Transverse colon (tissue), 4 donors: ENCODE measurements around the gene MCCD1. TPM values are rescaled to one million over a fixed set of nuclear protein-coding genes. Genes with fewer than 3 reads are reported as not detected.

Source experiments
- DNase-seq: peaks from one replicate; pipeline ENCODE4 v3.0.0-alpha.2; 2019
- H3K27ac ChIP-seq, 4 donors: fragments of 200-600 bp; sonication (generic); 2 replicates each; pipeline ENCODE4 v1.5.1; 2016 to 2018; ENCODE audit warnings: inconsistent platforms in 4 of 4
- H3K27me3 ChIP-seq: fragments of 200-600 bp; sonication (generic); 2 replicates; pipeline ENCODE4 v1.5.1; 2017; ENCODE audit warnings: inconsistent platforms
- H3K36me3 ChIP-seq, 4 donors: fragments of 200-600 bp; sonication (generic); 2 replicates each; pipeline ENCODE4 v1.5.1; 2017 to 2019; ENCODE audit warnings: inconsistent platforms in 4 of 4
- H3K4me1 ChIP-seq, 4 donors: fragments of 200-600 bp; sonication (generic); 2 replicates each; pipeline ENCODE4 v1.5.1; 2017 to 2020; ENCODE audit warnings: inconsistent platforms in 4 of 4
- H3K4me3 ChIP-seq, 4 donors: fragments of 200-600 bp; sonication (generic); 1 replicate in 1 of 4; 2 replicates in 3 of 4; pipeline versions ENCODE4 v1.5.1 to v1.6.1; 2017 to 2019; ENCODE audit warnings: inconsistent platforms in 4 of 4
- H3K9me3 ChIP-seq, 2 donors: fragments of 200-600 bp; sonication (generic); 2 replicates each; pipeline ENCODE4 v1.5.1; 2017 to 2019; ENCODE audit warnings: inconsistent platforms in 2 of 2
- CTCF ChIP-seq, 5 experiments: fragments of 200-600 bp in 3 of 5; fragments of 450-650 bp in 2 of 5; sonication (generic) in 3 of 5; IDR thresholded peaks; 1 replicate in 2 of 5; 2 replicates in 3 of 5; pipeline ENCODE4 v1.5.1; 2016 to 2017; ENCODE audit warnings: antibody characterized with exemption in 5 of 5, inconsistent platforms in 3 of 5, mild to moderate bottlenecking in 2 of 5, moderate library complexity in 1 of 5
- EP300 ChIP-seq: sonication (generic); formaldehyde crosslinking; IDR thresholded peaks from one replicate; pipeline ENCODE4 v1.6.1; 2017; ENCODE audit warnings: antibody characterized with exemption, low read depth
- POLR2A ChIP-seq: fragments of 450-650 bp; IDR thresholded peaks from one replicate; pipeline ENCODE4 v1.6.1; 2016; ENCODE audit warnings: antibody characterized with exemption, mild to moderate bottlenecking, moderate library complexity
- POLR2AphosphoS5 ChIP-seq, 3 donors: sonication (generic); formaldehyde crosslinking; IDR thresholded peaks; one replicate each; pipeline ENCODE4 v1.6.1; 2016; ENCODE audit warnings: antibody characterized with exemption in 3 of 3
- WGBS, 2 donors: methylation state at CpG; one replicate each; pipeline ENCODE4 v1.1.5; 2018; ENCODE audit warnings: low coverage in 1 of 2; 5-methylcytosine and 5-hydroxymethylcytosine counted together
- in situ Hi-C, 4 donors: fragments of 200-750 bp; cut with MboI; loops; one replicate each; pipeline versions ENCODE4 v1.15.0 to v1.15.1; 2017; ENCODE audit warnings: low sequenced_read_pairs in 3 of 4, low pct_ligation_motif_present in 1 of 4, low pct_unique_long_range_greater_than_20kb in 1 of 4
- intact Hi-C: fragments of 100-400 bp; cut with DNase I; formaldehyde crosslinking; loops from one replicate; pipeline ENCODE4 v1.15.1; 2023; ENCODE audit warnings: low total_unique reads
- small RNA-seq, 4 donors: library from RNA; depleted of rRNA; stranded (forward); fragments of <200 nt; gene quantifications; one replicate each; pipeline ENCODE3, GENCODE V24; 2016
- total RNA-seq, 4 donors: library from RNA; depleted of rRNA; stranded (reverse); fragments of >200 nt; gene quantifications; one replicate each; pipeline ENCODE4 v1.1.0, GENCODE V29; 2016

MCCD1 gene
- total RNA-seq, 4 donors from 2014 or later: not detected

GRCh38 chr6:31578184-31579118, 49.7 kb downstream of the MCCD1 start:
- Histone ChIP-seq H3K9me3 (no peaks in the 10 kb centered on the region), H3K27me3 (peaks cover 7% of the 10 kb centered on the region), H3K36me3 (no peaks in the 10 kb centered on the region), H3K27ac (no peak overlapping the region), H3K4me3 (no peak overlapping the region), H3K4me1 (peaks cover 6 to 30% (median 7%) of the 10 kb centered on the region in 4 donors)
- no peak for DNase-seq
- TF ChIP-seq POLR2AphosphoS5 (IDR thresholded peaks at IDR 0.05) (no peak), CTCF (IDR thresholded peaks at IDR 0.05) (no peak), EP300 (no peak), POLR2A (no peak)
- in situ Hi-C loops: no loop called here
- 60 to 77% methylated on average over 3 to 12 of the region's 12 CpGs for WGBS, 2 donors
- intact Hi-C loops: no loop called here

GRCh38 chr6:31579119-31579505, 50.4 kb downstream of the MCCD1 start:
- Histone ChIP-seq H3K4me1 (peaks cover 6 to 30% (median 7%) of the 10 kb centered on the region in 4 donors), H3K36me3 (no peaks in the 10 kb centered on the region), H3K9me3 (no peaks in the 10 kb centered on the region), H3K27me3 (peaks cover 7% of the 10 kb centered on the region), H3K27ac (no peak overlapping the region), H3K4me3 (no peak overlapping the region)
- intact Hi-C loops: no loop called here
- no peak for DNase-seq
- in situ Hi-C loops: no loop called here
- 81% methylated on average over 3 of the region's 3 CpGs; no CpG with 5 or more reads in 1 of the 2 donors for WGBS, 2 donors
- TF ChIP-seq POLR2A (no peak), POLR2AphosphoS5 (IDR thresholded peaks at IDR 0.05) (no peak), CTCF (IDR thresholded peaks at IDR 0.05) (no peak), EP300 (no peak)

Small RNA genes within 50 kb of the gene (small RNA-seq; reads per million reads assigned to genes)
- gene AL663061.1 (0 reads per million in 4 donors), gene RF00019 (0 reads per million in 4 donors), gene SNORD117 (96.4 to 472 (median 126) reads per million in 4 donors), gene SNORD84 (0 reads per million in 4 donors)

Other genes with a start within 250 kb of the MCCD1 start
- 1,000 to 10,000 TPM in 3 of 4 donors, 100 to 1,000 TPM in 1; 915 to 3,432 (median 2,814) TPM for gene HLA-B, start 171.8 kb upstream of the MCCD1 start, total RNA-seq
- gene MICA, start 125.4 kb upstream of the MCCD1 start, total RNA-seq: 10 to 100 TPM in 3 of 4 donors, 1 to 10 TPM in 1; 7.8 to 45.3 (median 19.9) TPM
- 1 to 10 TPM; 1.4 to 9.7 (median 4.0) TPM for gene MICB, start 30.8 kb upstream of the MCCD1 start, total RNA-seq
- gene DDX39B, start 13.0 kb downstream of the MCCD1 start, total RNA-seq: 100 to 1,000 TPM; 147 to 519 (median 271) TPM
- under 1 TPM in 2 of 4 donors, not detected in 2; 0.82 to 0.95 TPM for gene ATP6V1G2, start 17.6 kb downstream of the MCCD1 start, total RNA-seq
- 10 to 100 TPM; 13.7 to 29.5 (median 22.9) TPM for gene NFKBIL1, start 18.6 kb downstream of the MCCD1 start, total RNA-seq
- gene LTA, start 43.3 kb downstream of the MCCD1 start, total RNA-seq: not detected
- 1 to 10 TPM in 1 of 4 donors, under 1 TPM in 1, not detected in 2; 0.41 to 1.1 TPM for gene TNF, start 46.6 kb downstream of the MCCD1 start, total RNA-seq
- 10 to 100 TPM in 1 of 4 donors, 1 to 10 TPM in 1, not detected in 2; 7.6 to 34.8 TPM for gene LTB, start 53.5 kb downstream of the MCCD1 start, total RNA-seq
- 1 to 10 TPM in 3 of 4 donors, not detected in 1; 1.1 to 7.6 (median 1.9) TPM for gene LST1, start 57.3 kb downstream of the MCCD1 start, total RNA-seq
- gene NCR3, start 64.0 kb downstream of the MCCD1 start, total RNA-seq: not detected
- 10 to 100 TPM in 2 of 4 donors, 1 to 10 TPM in 1, not detected in 1; 9.4 to 19.5 (median 17.3) TPM for gene AIF1, start 86.3 kb downstream of the MCCD1 start, total RNA-seq
- gene PRRC2A, start 91.8 kb downstream of the MCCD1 start, total RNA-seq: 100 to 1,000 TPM in 1 of 4 donors, 10 to 100 TPM in 3; 63.9 to 138 (median 85.8) TPM
- gene BAG6, start 123.7 kb downstream of the MCCD1 start, total RNA-seq: 100 to 1,000 TPM; 221 to 310 (median 231) TPM
- gene APOM, start 126.9 kb downstream of the MCCD1 start, total RNA-seq: 1 to 10 TPM in 2 of 4 donors, not detected in 2; 2.2 to 5.5 TPM
- 10 to 100 TPM; 18.7 to 45.7 (median 25.2) TPM for gene C6orf47, start 131.8 kb downstream of the MCCD1 start, total RNA-seq
- 10 to 100 TPM in 3 of 4 donors, 1 to 10 TPM in 1; 2.4 to 32.9 (median 23.2) TPM for gene GPANK1, start 136.0 kb downstream of the MCCD1 start, total RNA-seq
- gene CSNK2B, start 137.1 kb downstream of the MCCD1 start, total RNA-seq: 100 to 1,000 TPM; 182 to 231 (median 210) TPM
- 10 to 100 TPM in 2 of 4 donors, 1 to 10 TPM in 2; 2.4 to 21.3 (median 10.3) TPM for gene LY6G5B, start 141.0 kb downstream of the MCCD1 start, total RNA-seq
- 1 to 10 TPM in 1 of 4 donors, under 1 TPM in 1, not detected in 2; 0.95 to 2.2 TPM for gene LY6G5C, start 152.1 kb downstream of the MCCD1 start, total RNA-seq
- 10 to 100 TPM; 45.4 to 72.8 (median 67.4) TPM for gene ABHD16A, start 174.4 kb downstream of the MCCD1 start, total RNA-seq
- gene LY6G6F, start 177.9 kb downstream of the MCCD1 start, total RNA-seq: not detected
- not detected for gene LY6G6D, start 186.4 kb downstream of the MCCD1 start, total RNA-seq
- gene LY6G6C, start 192.8 kb downstream of the MCCD1 start, total RNA-seq: not detected
- gene MPIG6B, start 194.4 kb downstream of the MCCD1 start, total RNA-seq: under 1 TPM in 1 of 4 donors, not detected in 3; 0.16 TPM
- gene DDAH2, start 200.3 kb downstream of the MCCD1 start, total RNA-seq: 100 to 1,000 TPM in 3 of 4 donors, 10 to 100 TPM in 1; 78.3 to 148 (median 107) TPM
- gene CLIC1, start 207.6 kb downstream of the MCCD1 start, total RNA-seq: 100 to 1,000 TPM; 253 to 375 (median 362) TPM
- gene MSH5, start 211.0 kb downstream of the MCCD1 start, total RNA-seq: 100 to 1,000 TPM in 1 of 4 donors, 10 to 100 TPM in 3; 16.5 to 159 (median 43.9) TPM
- 10 to 100 TPM in 1 of 4 donors, 1 to 10 TPM in 1, not detected in 2; 3.3 to 11.1 TPM for gene SAPCD1, start 233.7 kb downstream of the MCCD1 start, total RNA-seq
- gene VWA7, start 248.4 kb downstream of the MCCD1 start, total RNA-seq: 10 to 100 TPM in 2 of 4 donors, 1 to 10 TPM in 2; 7.6 to 22.1 (median 9.6) TPM